Psoas muscle (tissue), 8 donors: ENCODE data around the gene SMIM8. TPM values are rescaled to one million over a fixed set of nuclear protein-coding genes. Genes with fewer than 3 reads are reported as not detected.

Experiments used
- ATAC-seq, 4 donors: fragments of 200-7000 bp; cut with Tn5 transposase; one replicate each; pipeline ENCODE4 v1.9.1; 2020; ENCODE audit warnings: moderate library complexity in 3 of 4, mild to moderate bottlenecking in 2 of 4
- DNase-seq, 2 donors: peaks; one replicate each; pipeline ENCODE4 v3.0.0-alpha.2; 2020
- H3K27ac ChIP-seq: fragments of 200-600 bp; one replicate; pipeline ENCODE4 v1.8.0; 2022
- H3K27me3 ChIP-seq, 3 donors: fragments of 200-600 bp in 1 of 3; one replicate each; pipeline versions ENCODE4 v1.6.1 to v1.8.0; 2013 to 2022; ENCODE audit warnings: low read length in 2 of 3, mild to moderate bottlenecking in 2 of 3, moderate library complexity in 1 of 3; ENCODE audit not compliant: insufficient read depth in 3 of 3
- H3K36me3 ChIP-seq, 2 donors: fragments of 200-600 bp in 1 of 2; one replicate each; pipeline versions ENCODE4 v1.6.1 to v1.8.0; 2013 to 2022; ENCODE audit warnings: low read depth in 1 of 2, mild to moderate bottlenecking in 1 of 2, moderate library complexity in 1 of 2; ENCODE audit not compliant: insufficient read depth in 1 of 2
- H3K4me1 ChIP-seq: fragments of 200-600 bp; one replicate; pipeline ENCODE4 v1.8.0; 2022
- H3K4me3 ChIP-seq: fragments of 200-600 bp; one replicate; pipeline ENCODE4 v1.8.0; 2022; ENCODE audit warnings: mild to moderate bottlenecking
- H3K9me3 ChIP-seq: fragments of 200-600 bp; one replicate; pipeline ENCODE4 v1.8.0; 2022
- WGBS, 3 donors: extraction: QIAGEN DNeasy Blood & Tissue Kit; methylation state at CpG; one replicate each; pipeline versions ENCODE4 v1.1.6 to v1.1.7; 2013; 5-methylcytosine and 5-hydroxymethylcytosine counted together
- intact Hi-C, 2 donors: fragments of 100-400 bp; cut with DNase I; formaldehyde crosslinking; loops; one replicate each; pipeline versions ENCODE4 v1.11.0 to v1.14.2; 2022
- polyA plus RNA-seq, 3 donors: library from polyadenylated mRNA; stranded (reverse); fragments of 200-250 nt; gene quantifications; one replicate each; pipeline ENCODE4 v1.2.3, GENCODE V29; 2013
- total RNA-seq, 4 donors: library from RNA; stranded (reverse); fragmentation: NEBNext Ultra II Directional in 2 of 4; extraction: Animal tissue kit (Norgen Biotek cat#: 25700) in 2 of 4; gene quantifications; one replicate each; pipeline versions ENCODE4 v1.2.1 to v1.2.4, GENCODE V29; 2021 to 2023
- TF ChIP-seq, protein P1 (sequence below): fragments of 200-600 bp; IDR thresholded peaks from one replicate; pipeline ENCODE4 v1.8.0; 2022; ENCODE audit warnings: antibody characterized with exemption
- donor health status: healthy with polysubstance abuse.
- donor health status: DM: no; HTN: no; CAD: no; lungs with moderate emphysema.
- donor health status: Bipolar disorder and iron deficiency.
- donor health status: healthy.
- donor health status: DM: yes; HTN: yes; CAD: no.
- donor health status: DM: no; HTN: no; CAD: no.
- donor health status: DM: no; HTN: no; CAD: no.
- donor health status: DM: yes; HTN: yes; CAD: no.

The SMIM8 gene
- total and polyA plus RNA-seq, 7 donors, result 3.7 to 8.6 (median 5.7) TPM

DNA sequence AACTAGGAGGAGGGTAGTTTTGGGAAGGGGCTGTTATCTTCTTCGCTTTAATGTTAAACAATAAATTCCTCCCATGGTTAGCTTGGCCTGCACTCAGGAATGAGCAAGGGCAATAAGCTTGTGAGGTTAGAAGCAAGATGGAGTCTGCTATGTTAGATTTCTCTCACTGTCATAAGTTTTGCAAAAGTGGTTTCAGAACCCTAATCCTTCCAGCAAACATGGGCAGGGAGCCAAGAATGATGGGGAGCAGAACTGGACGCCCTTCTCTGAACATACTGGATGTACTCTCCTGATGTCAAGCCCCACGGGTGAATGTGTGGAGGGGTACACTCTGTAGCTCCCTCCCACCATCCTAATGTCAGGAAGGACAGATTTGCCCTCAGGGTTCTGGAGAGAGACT lies 44.5 kb downstream of the SMIM8 start:
- H3K4me1 ChIP-seq, result no peaks in the 10 kb centered on the region
- H3K36me3 ChIP-seq, result no peaks in the 10 kb centered on the region
- WGBS, 3 donors, result 73 to 81% (median 81%) methylated on average over 3 of the region's 3 CpGs
- TF ChIP-seq, protein P1, sequence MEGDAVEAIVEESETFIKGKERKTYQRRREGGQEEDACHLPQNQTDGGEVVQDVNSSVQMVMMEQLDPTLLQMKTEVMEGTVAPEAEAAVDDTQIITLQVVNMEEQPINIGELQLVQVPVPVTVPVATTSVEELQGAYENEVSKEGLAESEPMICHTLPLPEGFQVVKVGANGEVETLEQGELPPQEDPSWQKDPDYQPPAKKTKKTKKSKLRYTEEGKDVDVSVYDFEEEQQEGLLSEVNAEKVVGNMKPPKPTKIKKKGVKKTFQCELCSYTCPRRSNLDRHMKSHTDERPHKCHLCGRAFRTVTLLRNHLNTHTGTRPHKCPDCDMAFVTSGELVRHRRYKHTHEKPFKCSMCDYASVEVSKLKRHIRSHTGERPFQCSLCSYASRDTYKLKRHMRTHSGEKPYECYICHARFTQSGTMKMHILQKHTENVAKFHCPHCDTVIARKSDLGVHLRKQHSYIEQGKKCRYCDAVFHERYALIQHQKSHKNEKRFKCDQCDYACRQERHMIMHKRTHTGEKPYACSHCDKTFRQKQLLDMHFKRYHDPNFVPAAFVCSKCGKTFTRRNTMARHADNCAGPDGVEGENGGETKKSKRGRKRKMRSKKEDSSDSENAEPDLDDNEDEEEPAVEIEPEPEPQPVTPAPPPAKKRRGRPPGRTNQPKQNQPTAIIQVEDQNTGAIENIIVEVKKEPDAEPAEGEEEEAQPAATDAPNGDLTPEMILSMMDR, result no peak
- no peaks in the 10 kb centered on the region for H3K27me3 ChIP-seq
- DNase-seq, result no peak
- no peak for ATAC-seq
- intact Hi-C loops, result no loop called here
- H3K9me3 ChIP-seq, result no peaks in the 10 kb centered on the region
- no peak overlapping the region for H3K27ac ChIP-seq
- no peak overlapping the region for H3K4me3 ChIP-seq

DNA sequence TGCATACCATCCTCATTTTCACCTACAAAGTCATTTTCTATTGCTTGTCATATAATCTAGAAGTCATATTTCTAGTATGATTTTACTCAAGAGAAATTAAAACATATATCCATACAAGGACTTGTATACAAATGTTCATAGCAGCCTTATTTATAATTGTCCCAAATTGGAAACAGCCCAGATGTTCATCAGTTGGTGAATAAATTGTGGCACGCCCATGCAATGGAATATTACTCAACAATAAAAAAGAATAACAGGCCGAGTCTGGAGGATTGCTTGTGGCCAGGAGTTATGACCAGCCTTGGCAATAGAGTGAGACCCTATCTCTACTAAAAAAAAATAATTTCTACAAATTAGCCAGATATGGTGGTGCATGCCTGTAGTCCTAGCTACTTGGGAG lies 51.0 kb downstream of the SMIM8 start:
- no peaks in the 10 kb centered on the region for H3K27me3 ChIP-seq
- no peak for ATAC-seq
- no peaks in the 10 kb centered on the region for H3K4me1 ChIP-seq
- H3K9me3 ChIP-seq, result no peaks in the 10 kb centered on the region
- DNase-seq, result no peak
- no peak overlapping the region for H3K27ac ChIP-seq
- no peak overlapping the region for H3K4me3 ChIP-seq
- TF ChIP-seq, protein P1, result no peak
- 98 to 100% (median 98%) methylated on average over 2 of the region's 2 CpGs for WGBS, 3 donors
- intact Hi-C loops, result no loop called here
- peaks cover 3 to 4% of the 10 kb centered on the region in 2 donors for H3K36me3 ChIP-seq

DNA sequence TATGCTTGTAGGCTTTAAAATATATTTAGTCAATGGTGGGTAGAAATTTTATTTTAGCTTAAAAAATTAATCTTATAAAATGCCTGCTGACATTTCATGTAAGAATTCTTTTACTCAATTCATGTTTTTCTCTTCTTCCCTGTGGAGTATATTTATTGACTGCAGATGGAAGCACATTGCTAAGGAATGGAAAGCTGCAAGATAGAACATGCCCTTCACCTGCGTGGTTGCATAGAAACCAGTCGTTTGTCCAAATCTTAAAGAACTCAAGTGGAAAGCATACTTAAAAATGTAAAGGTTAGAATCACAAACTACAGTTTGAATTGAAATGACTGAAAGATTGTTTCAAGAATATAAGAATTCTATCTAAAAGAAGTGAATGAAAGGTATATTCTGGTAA lies 52.9 kb downstream of the SMIM8 start:
- WGBS, 3 donors, result 95 to 96% (median 95%) methylated on average over 2 of the region's 2 CpGs
- H3K4me3 ChIP-seq, result no peak overlapping the region
- ATAC-seq, result no peak
- no peaks in the 10 kb centered on the region for H3K4me1 ChIP-seq
- H3K36me3 ChIP-seq, result peaks cover 3 to 4% of the 10 kb centered on the region in 2 donors
- no peaks in the 10 kb centered on the region for H3K27me3 ChIP-seq
- no peak overlapping the region for H3K27ac ChIP-seq
- DNase-seq, result no peak
- TF ChIP-seq, protein P1, result no peak
- intact Hi-C loops, result no loop called here
- H3K9me3 ChIP-seq, result no peaks in the 10 kb centered on the region

- Histone ChIP-seq H3K4me1 (no peaks in the 10 kb centered on the region), H3K27ac (no peak overlapping the region), H3K36me3 (peaks cover 3 to 4% of the 10 kb centered on the region in 2 donors), H3K27me3 (no peaks in the 10 kb centered on the region), H3K4me3 (no peak overlapping the region), H3K9me3 (no peaks in the 10 kb centered on the region)
- intact Hi-C loops, result no loop called here
- TF ChIP-seq, protein P1, result no peak
- no peak for DNase-seq
- ATAC-seq, result no peak
- 93 to 98% (median 98%) methylated on average over 2 of the region's 2 CpGs for WGBS, 3 donors
Measured at GRCh38 chr6:87376643-87377042, 54.3 kb downstream of the SMIM8 start.

- no peak overlapping the region for H3K27ac ChIP-seq
- WGBS, 3 donors, result 65 to 76% (median 66%) methylated on average over 4 of the region's 4 CpGs
- H3K4me3 ChIP-seq, result no peak overlapping the region
- DNase-seq (no peak), ATAC-seq (no peak)
- no peaks in the 10 kb centered on the region for H3K27me3 ChIP-seq
- H3K9me3 ChIP-seq, result no peaks in the 10 kb centered on the region
- H3K36me3 ChIP-seq, result peaks cover 3 to 4% of the 10 kb centered on the region in 2 donors
- intact Hi-C loops, result no loop called here
- TF ChIP-seq, protein P1, result no peak
- no peaks in the 10 kb centered on the region for H3K4me1 ChIP-seq
Measured at GRCh38 chr6:87378947-87379346, 56.6 kb downstream of the SMIM8 start.
